ENCODE results near the gene USP30. TPM values are rescaled to one million over a fixed set of nuclear protein-coding genes. Genes with fewer than 3 reads are reported as not detected.
"Not testable (repeated sequence)": the region's sequence is repeated elsewhere in the genome, so short reads cannot be mapped to it uniquely, and the experiment has no call there.

Gene USP30
- total RNA-seq, 1 donor from 2014 or later = 13.0 TPM

DNA sequence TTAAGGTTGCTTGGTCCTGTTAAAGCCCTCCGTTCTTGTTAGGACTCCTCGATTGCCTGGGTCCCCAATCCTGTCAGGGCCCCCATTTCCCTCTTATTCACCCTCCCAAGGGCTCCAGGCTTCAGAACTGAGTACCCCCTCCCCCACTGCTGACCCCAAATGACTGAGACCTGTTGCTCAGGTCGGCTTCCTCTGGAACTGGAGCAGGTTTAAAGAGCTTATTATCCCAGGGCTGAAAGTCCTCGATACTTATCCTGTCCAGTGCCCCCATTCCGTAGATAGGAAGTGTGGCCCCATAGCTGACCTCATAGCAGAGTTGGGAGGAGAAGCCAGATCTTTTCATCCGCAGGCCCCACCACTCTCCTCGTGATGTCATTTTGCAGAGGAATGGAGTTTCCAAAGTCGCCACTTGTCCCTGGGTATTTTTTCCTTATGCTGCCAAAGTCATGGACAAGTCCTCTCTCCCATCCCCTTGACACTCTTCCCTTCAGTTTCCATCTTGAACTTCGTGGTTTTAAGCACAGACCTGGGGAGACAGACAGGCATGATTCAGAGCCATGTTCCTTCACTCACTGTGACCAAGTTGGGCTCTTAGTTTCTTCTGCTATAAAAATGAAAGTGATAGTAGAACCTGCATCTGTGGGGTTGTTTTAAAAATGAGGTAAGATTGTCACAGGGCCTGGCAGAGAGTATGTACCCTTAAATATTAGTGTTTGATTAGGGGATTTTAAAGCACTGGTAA, 1.2 kb downstream of the USP30 start:
- DNase-seq (ENCODE audit: low read depth) = no peak

DNA sequence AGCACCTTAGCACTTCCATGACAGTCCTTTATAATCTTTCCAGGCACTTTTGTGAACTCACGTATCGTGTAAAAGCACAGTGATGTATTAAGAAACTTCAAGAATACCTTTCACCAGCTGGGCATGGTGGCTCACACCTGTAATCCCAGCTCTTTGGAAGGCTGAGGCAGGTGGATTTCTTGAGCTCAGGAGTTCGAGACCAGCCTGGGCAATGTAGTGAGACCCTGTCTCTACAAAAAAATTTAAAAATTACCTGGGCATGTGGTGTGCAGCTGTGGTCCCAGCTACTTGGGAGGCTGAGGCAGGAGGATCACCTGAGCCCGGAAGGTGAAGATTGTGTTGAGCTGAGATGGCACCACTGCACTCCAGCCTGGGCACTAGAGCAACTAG, 1.7 kb downstream of the USP30 start:
- DNase-seq (ENCODE audit: low read depth) = not testable (repeated sequence)
- peak overlapping the region; percentile 94 for H3K4me3 ChIP-seq (ENCODE audit: low read depth, low read length)

More for the DNA sequence above, 1.2 kb downstream of the USP30 start:
- peak overlapping the region; percentile 94 for H3K4me3 ChIP-seq (ENCODE audit: low read depth, low read length)
- TF ChIP-seq, protein P1, sequence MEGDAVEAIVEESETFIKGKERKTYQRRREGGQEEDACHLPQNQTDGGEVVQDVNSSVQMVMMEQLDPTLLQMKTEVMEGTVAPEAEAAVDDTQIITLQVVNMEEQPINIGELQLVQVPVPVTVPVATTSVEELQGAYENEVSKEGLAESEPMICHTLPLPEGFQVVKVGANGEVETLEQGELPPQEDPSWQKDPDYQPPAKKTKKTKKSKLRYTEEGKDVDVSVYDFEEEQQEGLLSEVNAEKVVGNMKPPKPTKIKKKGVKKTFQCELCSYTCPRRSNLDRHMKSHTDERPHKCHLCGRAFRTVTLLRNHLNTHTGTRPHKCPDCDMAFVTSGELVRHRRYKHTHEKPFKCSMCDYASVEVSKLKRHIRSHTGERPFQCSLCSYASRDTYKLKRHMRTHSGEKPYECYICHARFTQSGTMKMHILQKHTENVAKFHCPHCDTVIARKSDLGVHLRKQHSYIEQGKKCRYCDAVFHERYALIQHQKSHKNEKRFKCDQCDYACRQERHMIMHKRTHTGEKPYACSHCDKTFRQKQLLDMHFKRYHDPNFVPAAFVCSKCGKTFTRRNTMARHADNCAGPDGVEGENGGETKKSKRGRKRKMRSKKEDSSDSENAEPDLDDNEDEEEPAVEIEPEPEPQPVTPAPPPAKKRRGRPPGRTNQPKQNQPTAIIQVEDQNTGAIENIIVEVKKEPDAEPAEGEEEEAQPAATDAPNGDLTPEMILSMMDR (conservative IDR thresholded peaks at IDR 0.05; ENCODE audit: low read depth, low read length) = no peak

DNA sequence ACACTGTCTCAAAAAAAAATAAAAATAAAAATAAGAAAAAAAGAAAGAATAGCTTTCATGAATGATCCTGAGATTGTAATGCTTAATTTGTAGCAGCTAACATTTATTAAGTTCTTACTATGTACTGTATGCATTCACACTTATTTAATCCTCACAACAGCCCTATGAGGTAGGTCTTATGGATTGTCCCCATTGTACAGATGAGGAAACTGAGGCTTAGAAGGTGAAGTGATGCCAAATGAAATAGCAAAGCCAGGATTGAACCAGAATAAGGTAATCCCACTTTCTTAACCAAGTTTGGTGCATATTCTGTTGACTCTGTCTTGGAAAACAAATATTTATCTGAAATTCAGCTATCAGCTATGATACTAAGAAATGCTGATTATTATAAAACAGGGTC, 2.1 kb downstream of the USP30 start:
- no peak overlapping the region for H3K4me3 ChIP-seq (ENCODE audit: low read depth, low read length)
- TF ChIP-seq, protein P1 (conservative IDR thresholded peaks at IDR 0.05; ENCODE audit: low read depth, low read length) = no peak
- DNase-seq (ENCODE audit: low read depth) = no peak

DNA sequence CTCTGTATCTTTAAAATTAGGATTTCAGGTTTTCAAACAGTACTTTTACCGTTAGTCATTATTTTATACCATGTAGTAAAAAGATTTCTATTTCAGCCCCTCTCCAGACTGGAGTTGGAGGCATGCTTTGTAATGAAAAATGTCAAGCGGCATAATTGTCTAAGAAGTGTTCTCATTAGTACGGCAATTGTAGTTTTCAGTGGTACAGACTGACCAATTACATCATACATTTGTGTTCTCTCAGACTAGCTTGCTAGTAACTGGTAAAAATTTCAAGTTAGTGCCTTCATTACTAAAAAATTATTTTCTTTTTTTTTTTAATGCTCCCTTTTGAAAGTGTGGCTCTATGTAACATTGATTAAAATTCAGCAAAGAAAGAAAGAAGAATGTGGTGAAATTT, 4.5 kb downstream of the USP30 start:
- DNase-seq (ENCODE audit: low read depth) = no peak
- TF ChIP-seq, protein P1 (conservative IDR thresholded peaks at IDR 0.05; ENCODE audit: low read depth, low read length) = no peak
- no peak overlapping the region for H3K4me3 ChIP-seq (ENCODE audit: low read depth, low read length)

DNA sequence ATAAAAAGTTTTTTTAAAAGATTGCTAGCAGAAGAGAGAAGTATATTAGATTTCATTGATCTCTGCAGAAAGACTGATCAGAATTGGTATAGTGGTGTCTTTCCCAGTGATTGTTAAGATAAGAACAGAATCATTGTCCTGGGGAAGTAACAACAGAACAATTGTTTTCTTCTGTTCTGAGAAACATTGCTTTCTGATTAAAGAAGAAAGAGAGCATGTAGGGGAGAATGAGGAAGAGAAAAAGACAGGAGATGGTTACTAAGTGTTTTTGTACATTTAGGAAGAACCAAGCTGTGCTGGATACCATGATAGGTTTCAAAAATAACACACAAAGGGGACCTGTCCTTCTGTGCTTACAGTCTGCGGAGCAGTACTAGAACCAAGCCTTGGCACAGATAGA, 5.0 kb downstream of the USP30 start:
- TF ChIP-seq, protein P1 (conservative IDR thresholded peaks at IDR 0.05; ENCODE audit: low read depth, low read length) = no peak
- no peak overlapping the region for H3K4me3 ChIP-seq (ENCODE audit: low read depth, low read length)
- DNase-seq (ENCODE audit: low read depth) = no peak

DNA sequence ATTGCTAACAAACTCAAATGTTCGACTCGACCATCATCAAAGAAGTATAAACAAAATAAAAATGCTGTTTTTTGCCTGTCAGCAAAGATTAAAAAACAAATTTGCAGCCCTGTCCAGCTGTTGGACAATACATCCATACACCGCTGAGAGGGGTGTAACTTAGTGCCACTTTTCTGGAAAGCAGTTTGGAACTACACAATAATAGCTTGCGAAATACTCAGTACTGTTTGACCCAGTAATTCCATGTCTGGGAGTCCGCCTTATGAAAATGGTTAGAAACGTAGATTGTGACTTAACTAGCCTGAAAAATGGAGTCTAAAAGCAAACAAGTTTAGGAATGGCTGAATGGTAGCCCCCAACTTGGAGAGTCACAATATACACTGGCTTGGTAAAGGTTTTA, 6.4 kb downstream of the USP30 start:
- TF ChIP-seq, protein P1 (conservative IDR thresholded peaks at IDR 0.05; ENCODE audit: low read depth, low read length) = no peak
- DNase-seq (ENCODE audit: low read depth) = no peak
- no peak overlapping the region for H3K4me3 ChIP-seq (ENCODE audit: low read depth, low read length)

DNA sequence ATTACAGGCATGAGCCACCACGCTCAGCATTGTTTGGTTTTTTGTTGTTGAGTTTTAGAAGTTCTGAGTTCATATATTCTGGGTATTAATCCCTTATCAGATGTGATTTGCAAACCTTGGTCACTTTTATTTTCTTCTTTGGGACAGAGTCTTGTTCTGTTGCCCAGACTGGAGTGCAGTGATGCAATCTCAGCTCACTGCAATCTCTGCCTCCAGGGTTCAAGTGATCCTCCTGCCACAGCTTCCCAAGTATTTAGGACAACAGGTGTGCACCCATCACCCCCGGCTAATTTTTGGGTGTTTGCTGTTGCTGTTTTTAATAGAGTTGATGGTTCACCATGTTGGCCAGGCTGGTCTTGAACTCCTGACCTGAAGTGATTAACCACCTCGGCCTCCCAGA, 11.8 kb downstream of the USP30 start:
- no peak for DNase-seq (ENCODE audit: low read depth)
- TF ChIP-seq, protein P1 (conservative IDR thresholded peaks at IDR 0.05; ENCODE audit: low read depth, low read length) = no peak
- H3K4me3 ChIP-seq (ENCODE audit: low read depth, low read length) = no peak overlapping the region
